Activated T-cell treated with anti-CD3 and anti-CD28 coated beads for 4 hours (primary cell): ENCODE results near the gene ARID1B.

Source experiments
- DNase-seq: peaks from one replicate; pipeline ENCODE4 v3.0.0-alpha.2; 2020

The ARID1B gene

GRCh38 chr6:156794546-156795354 lies 17.6 kb downstream of the ARID1B start:
- no peak for DNase-seq

GRCh38 chr6:156795825-156796224 lies 18.6 kb downstream of the ARID1B start:
- DNase-seq: no peak

GRCh38 chr6:156796627-156797026 lies 19.4 kb downstream of the ARID1B start:
- no peak for DNase-seq

GRCh38 chr6:156797901-156798735 lies 20.9 kb downstream of the ARID1B start:
- DNase-seq: no peak

- DNase-seq: no peak
These were observed 24.5 kb downstream of the ARID1B start for GRCh38 chr6:156801712-156802111.

GRCh38 chr6:156803353-156803752 lies 26.2 kb downstream of the ARID1B start:
- DNase-seq: no peak

- no peak for DNase-seq
These were observed 27.2 kb downstream of the ARID1B start for GRCh38 chr6:156804402-156804801.

- no peak for DNase-seq
These were observed 29.0 kb downstream of the ARID1B start for GRCh38 chr6:156806155-156806554.

- DNase-seq: no peak
These were observed 29.9 kb downstream of the ARID1B start for GRCh38 chr6:156807028-156807427.

- DNase-seq: no peak
These were observed 30.6 kb downstream of the ARID1B start for GRCh38 chr6:156807795-156808194.

GRCh38 chr6:156808287-156808686 lies 31.1 kb downstream of the ARID1B start:
- no peak for DNase-seq

GRCh38 chr6:156809034-156809433 lies 31.9 kb downstream of the ARID1B start:
- DNase-seq: no peak

GRCh38 chr6:156809446-156810178 lies 32.4 kb downstream of the ARID1B start:
- no peak for DNase-seq

GRCh38 chr6:156814036-156814581 lies 36.9 kb downstream of the ARID1B start:
- no peak for DNase-seq

GRCh38 chr6:156816505-156816904 lies 39.3 kb downstream of the ARID1B start:
- DNase-seq: no peak

GRCh38 chr6:156820089-156820798 lies 43.1 kb downstream of the ARID1B start:
- no peak for DNase-seq

- DNase-seq: no peak
These were observed 44.5 kb downstream of the ARID1B start for GRCh38 chr6:156821707-156822106.

- DNase-seq: no peak
These were observed 45.6 kb downstream of the ARID1B start for GRCh38 chr6:156822747-156823206.

GRCh38 chr6:156824142-156824541 lies 47.0 kb downstream of the ARID1B start:
- DNase-seq: no peak

GRCh38 chr6:156825475-156825874 lies 48.3 kb downstream of the ARID1B start:
- DNase-seq: no peak

GRCh38 chr6:156826290-156826955 lies 49.2 kb downstream of the ARID1B start:
- no peak for DNase-seq

GRCh38 chr6:156827382-156827781 lies 50.2 kb downstream of the ARID1B start:
- DNase-seq: no peak
